K562 (cell line): Measurements from ENCODE around the gene HRNR. TPM values are rescaled to one million over a fixed set of nuclear protein-coding genes. Genes with fewer than 3 reads are reported as not detected.

Source experiments
- ATAC-seq: fragments of 200-7000 bp; cut with Tn5 transposase; 3 replicates; pipeline ENCODE4 v1.9.1; 2020; ENCODE audit warnings: moderate library complexity
- BruUV-seq: library from RNA; stranded (reverse); fragments of 400-500 nt; replicated peaks from 2 replicates; lab custom pipeline; 2021; lab: Mats Ljungman, UMichigan
- CTCF ChIA-PET: fragments of 300-600 bp; formaldehyde crosslinking; extraction: SDS; loops from one replicate; lab custom pipeline; 2021; ENCODE audit warnings: low intra/inter-chr PET ratio; lab: Yijun Ruan, JAX
- POLR2A ChIA-PET: fragments of 300-600, 350-650 bp; sonication (Branson Sonifier 250); formaldehyde crosslinking; extraction: SDS; loops from one replicate; lab custom pipeline; 2021; ENCODE audit warnings: antibody characterized with exemption, inconsistent platforms; lab: Yijun Ruan, JAX
- DNase-seq, 4 experiments: peaks; one replicate each; pipeline versions ENCODE4 v3.0.0 to v3.0.0-alpha.2; 2011 to 2018; ENCODE audit warnings: low spot score in 3 of 4, mixed read lengths in 3 of 4; ENCODE audit errors: extremely low read depth in 1 of 4
- FAIRE-seq: peaks from 2 replicates; lab custom pipeline; 2011; peaks lifted over from hg19 to GRCh38; lab: Jason Lieb, UNC
- H2AFZ ChIP-seq: 2 replicates; pipeline ENCODE4 v1.6.0; 2011; ENCODE audit warnings: low read depth, low read length, control low read depth, inconsistent platforms
- H3K27ac ChIP-seq: fragments of 200-600 bp; 3 replicates; pipeline ENCODE4 v1.8.0; 2011; ENCODE audit warnings: low read depth, mild to moderate bottlenecking, control low read depth, inconsistent platforms, low read length, moderate library complexity, mixed read lengths; ENCODE audit errors: extremely low read depth
- H3K27me3 ChIP-seq, 2 experiments: fragments of 300-600 bp in 1 of 2; 2 replicates in 1 of 2; 3 replicates in 1 of 2; pipeline versions ENCODE4 v1.6.0 to v1.8.0; 2011; ENCODE audit warnings: inconsistent platforms in 2 of 2, low read length in 2 of 2, mild to moderate bottlenecking in 1 of 2, mixed read lengths in 1 of 2, moderate library complexity in 1 of 2; ENCODE audit not compliant: control insufficient read depth in 2 of 2, insufficient read depth in 2 of 2
- H3K36me3 ChIP-seq: fragments of 300-600 bp; 3 replicates; pipeline ENCODE4 v1.8.0; 2011; ENCODE audit warnings: mild to moderate bottlenecking, low read length, inconsistent platforms; ENCODE audit not compliant: control insufficient read depth, insufficient read depth
- H3K4me1 ChIP-seq, 2 experiments: fragments of 200-600 bp in 1 of 2; replicated peaks in 1 of 2; 2 replicates in 1 of 2; 3 replicates in 1 of 2; pipeline versions ENCODE4 v1.5.1 to v1.8.0; 2011; ENCODE audit warnings: inconsistent platforms in 2 of 2, low read length in 2 of 2, mild to moderate bottlenecking in 1 of 2, mixed read lengths in 1 of 2, moderate library complexity in 1 of 2; ENCODE audit not compliant: control insufficient read depth in 2 of 2, insufficient read depth in 2 of 2
- H3K4me2 ChIP-seq: 2 replicates; pipeline ENCODE4 v1.6.1; 2011; ENCODE audit warnings: low read length, control low read depth, inconsistent platforms, mixed read lengths; ENCODE audit not compliant: insufficient read depth
- H3K4me3 ChIP-seq: fragments of 200-600 bp; sonication (generic), shearing (Covaris generic); 2 replicates; pipeline ENCODE4 v1.5.1; 2016; ENCODE audit warnings: control low read depth, inconsistent platforms
- H3K79me2 ChIP-seq: fragments of 200-600 bp; 3 replicates; pipeline ENCODE4 v1.8.0; 2011; ENCODE audit warnings: low read length, inconsistent platforms; ENCODE audit not compliant: control insufficient read depth, insufficient read depth
- H3K9ac ChIP-seq, 2 experiments: 2 replicates each; pipeline versions ENCODE4 v1.6.0 to v1.6.1; 2011; ENCODE audit warnings: low read depth in 2 of 2, low read length in 2 of 2, control low read depth in 1 of 2, inconsistent platforms in 1 of 2, mild to moderate bottlenecking in 1 of 2, mixed read lengths in 1 of 2; ENCODE audit not compliant: insufficient read depth in 1 of 2
- H3K9me1 ChIP-seq: one replicate; pipeline ENCODE4 v1.6.0; 2011; ENCODE audit warnings: inconsistent platforms, mild to moderate bottlenecking, low read length, moderate library complexity; ENCODE audit not compliant: control insufficient read depth, insufficient read depth
- H3K9me3 ChIP-seq: replicated peaks from 2 replicates; pipeline ENCODE4 v1.5.1; 2011; ENCODE audit warnings: low read depth, low read length, inconsistent platforms; ENCODE audit not compliant: control insufficient read depth, insufficient read depth
- H4K20me1 ChIP-seq: replicated peaks from 2 replicates; pipeline ENCODE4 v1.6.1; 2011; ENCODE audit warnings: low read length, inconsistent platforms, mixed read lengths; ENCODE audit not compliant: control insufficient read depth, insufficient read depth
- CTCF ChIP-seq, 3 experiments: IDR thresholded peaks in 2 of 3; conservative IDR thresholded peaks in 1 of 3; 2 replicates each; pipeline ENCODE4 v1.5.1; 2011 to 2012; ENCODE audit warnings: low read length in 3 of 3, mild to moderate bottlenecking in 3 of 3, control low read depth in 2 of 3, improper control_type of control experiment in 1 of 3, inconsistent platforms in 1 of 3, low read depth in 1 of 3, mixed read lengths in 1 of 3, moderate library complexity in 1 of 3; ENCODE audit not compliant: insufficient read depth in 2 of 3
- HINFP ChIP-seq: fragments of 450-650 bp; conservative IDR thresholded peaks from 2 replicates; pipeline ENCODE4 v1.6.1; 2016; ENCODE audit warnings: missing genetic modification characterization, low read depth, mild to moderate bottlenecking, control low read depth, missing compliant biosample characterization
- MYNN ChIP-seq, 2 experiments: sonication (generic); formaldehyde crosslinking in 1 of 2; IDR thresholded peaks; 2 replicates each; pipeline versions ENCODE4 v1.5.0 to v1.6.1; 2016 to 2020; ENCODE audit warnings: antibody characterized with exemption in 1 of 2, missing genetic modification reagents in 1 of 2
- PKNOX1 ChIP-seq: fragments of 450-650 bp; IDR thresholded peaks from 2 replicates; pipeline ENCODE4 v1.6.1; 2016
- RAD21 ChIP-seq, 2 experiments: fragments of 250-450 bp in 1 of 2; fragments of 450-650 bp in 1 of 2; sonication (Bioruptor Pico) in 1 of 2; formaldehyde crosslinking in 1 of 2; IDR thresholded peaks in 1 of 2; conservative IDR thresholded peaks in 1 of 2; 2 replicates each; pipeline versions ENCODE4 v1.4.0 to v1.8.0; 2020 to 2022; ENCODE audit warnings: mild to moderate bottlenecking in 2 of 2, moderate library complexity in 1 of 2
- SMC3 ChIP-seq: conservative IDR thresholded peaks from 2 replicates; pipeline ENCODE4 v1.6.1; 2011; ENCODE audit warnings: low read depth, low read length, improper control_type of control experiment; ENCODE audit not compliant: insufficient read depth
- TOE1 ChIP-seq, 2 experiments: fragments of 450-650 bp in 1 of 2; sonication (generic) in 1 of 2; formaldehyde crosslinking in 1 of 2; IDR thresholded peaks; 2 replicates each; pipeline versions ENCODE4 v1.7.1 to v1.8.0; 2016 to 2022; ENCODE audit warnings: borderline replicate concordance in 2 of 2, mild to moderate bottlenecking in 2 of 2, antibody characterized with exemption in 1 of 2, inconsistent platforms in 1 of 2, low read depth in 1 of 2, missing genetic modification reagents in 1 of 2, moderate library complexity in 1 of 2
- ZFP36 ChIP-seq: fragments of 150-350 bp; IDR thresholded peaks from 2 replicates; pipeline ENCODE4 v1.6.1; 2018; ENCODE audit warnings: low read length, low read depth; ENCODE audit not compliant: partially characterized antibody
- WGBS: fragments of 100-300 bp; shearing (Covaris generic); methylation state at CpG from one replicate; pipeline ENCODE4 v1.1.6; 2016; ENCODE audit warnings: low coverage, mixed read lengths; ENCODE audit not compliant: insufficient coverage; ENCODE audit errors: missing lambda C conversion rate; 5-methylcytosine and 5-hydroxymethylcytosine counted together
- in situ Hi-C: fragments of 300-500 bp; cut with MboI; formaldehyde crosslinking; loops from 4 replicates; pipeline ENCODE4 v1.15.0; 2018; ENCODE audit warnings: inconsistent platforms, mixed read lengths
- intact Hi-C: fragments of 100-400 bp; cut with micrococcal nuclease; formaldehyde crosslinking; loops from 2 replicates; pipeline ENCODE4 v1.14.2; 2022
- polyA plus RNA-seq, 8 experiments: library from polyadenylated mRNA; depleted of rRNA in 4 of 8; stranded (reverse) in 5 of 8; unstranded in 3 of 8; fragments of >200 nt; fragmentation: Nextera tagmentation in 2 of 8; fragmentation: Illumina TruSeq in 1 of 8; extraction: Ambion mirVana in 2 of 8; extraction: Trizol in 1 of 8; gene quantifications; 2 replicates each; pipeline versions ENCODE4 v1.2.1 to v1.2.3, GENCODE V29; 2011 to 2014; ENCODE audit warnings: inconsistent platforms in 1 of 8, missing spikeins in 1 of 8
- total RNA-seq, 7 experiments: library from RNA; depleted of rRNA in 6 of 7; stranded (reverse); fragments of >200 nt in 6 of 7; fragmentation: Illumina TruSeq in 2 of 7; extraction: Trizol in 2 of 7; gene quantifications; 2 replicates each; pipeline versions ENCODE4 v1.2.1 to v1.2.3, GENCODE V29; 2011 to 2021; ENCODE audit warnings: low replicate concordance in 1 of 7

Gene HRNR
- total and polyA plus RNA-seq, 9 of the 15 experiments (the other 6 are each of a cell fraction or from before 2014, with no cell fraction given), result not detected

- no peak for TF ChIP-seq MYNN (IDR thresholded peaks at IDR 0.05)
- TF ChIP-seq MYNN (CRISPR knock-in tag; IDR thresholded peaks at IDR 0.05), result no peak
- TF ChIP-seq PKNOX1, result peak; percentile 82
- no peak for TF ChIP-seq TOE1 (IDR thresholded peaks at IDR 0.05; ENCODE audit: borderline replicate concordance)
- TF ChIP-seq TOE1 (CRISPR knock-in tag; IDR thresholded peaks at IDR 0.05; ENCODE audit: borderline replicate concordance, low read depth), result no peak
- TF ChIP-seq, all 486 proteins: peak for 12
Observed at GRCh38 chr1:152189657-152190442, 34.1 kb downstream of the HRNR start (continued).

- Histone ChIP-seq H3K36me3 (no peaks in the 10 kb centered on the region), H3K27ac (no peak overlapping the region), H4K20me1 (no peaks in the 10 kb centered on the region), H3K9ac (no peak overlapping the region), H3K4me2 (no peak overlapping the region), H3K9me1 (no peaks in the 10 kb centered on the region), H3K4me1 (peaks cover 0 to 8% of the 10 kb centered on the region in 2 experiments; a peak in 1 of 5 replicates), H2AFZ (no peak overlapping the region), H3K4me3 (no peak overlapping the region), H3K9me3 (no peaks in the 10 kb centered on the region), H3K79me2 (no peaks in the 10 kb centered on the region), H3K27me3 (no peaks in the 10 kb centered on the region)
- FAIRE-seq, result no peak
- WGBS, result 46% methylated on average over 56 of the region's 62 CpGs
- no TSS peak for BruUV-seq
- ATAC-seq, result peak; percentile 89
- DNase-seq, result peak; percentile 35 to 64 (median 60)
- ChIA-PET POLR2A (interaction anchor here (0.6 to 0.7 kb wide), 2 partner anchors 138 to 152 kb away, joined by 3 read pairs; no protein-coding TSS in a partner anchor), CTCF (interaction anchor here (1.0 to 3.1 kb wide), 4 partner anchors 38 to 269 kb away, joined by 4 to 17 read pairs (median 5); no protein-coding TSS in a partner anchor)
- in situ Hi-C loops, result no loop called here
- intact Hi-C loops, result loop anchor here (1.0 to 10.0 kb wide), 4 partner anchors 158 to 269 kb away; no protein-coding TSS in a partner anchor
- TF ChIP-seq RAD21 (CRISPR knock-in tag; conservative IDR thresholded peaks at IDR 0.05 in 1 of 2, IDR thresholded peaks at IDR 0.05 in 1 of 2) (peak in 1 of 2 experiments; percentile 34; a peak in 1 of 4 replicates), ZFP36 (no peak), SMC3 (peak; percentile 44; the same call in 1 of the 2 replicates), HINFP (tag) (no peak), CTCF (IDR thresholded peaks at IDR 0.05 in 2 of 3, conservative IDR thresholded peaks at IDR 0.05 in 1 of 3; ENCODE audit: insufficient read depth in 2 of 3, low read depth in 1 of 3, low read length in 3 of 3) (peak; percentile 66 to 79 (median 74))
Observed at GRCh38 chr1:152188673-152189591, 35.1 kb downstream of the HRNR start.
